Gastrocnemius medialis (tissue), 4 donors: ENCODE data around the gene TRIM24.

Source experiments
- CTCF ChIP-seq, 5 experiments: fragments of 450-650 bp in 3 of 5; fragments of 200-600 bp in 2 of 5; sonication (generic) in 2 of 5; IDR thresholded peaks in 4 of 5; conservative IDR thresholded peaks in 1 of 5; 1 replicate in 4 of 5; 2 replicates in 1 of 5; pipeline ENCODE4 v1.5.1; 2016 to 2019; ENCODE audit warnings: antibody characterized with exemption in 5 of 5, mild to moderate bottlenecking in 3 of 5, moderate library complexity in 3 of 5
- POLR2A ChIP-seq, 2 donors: fragments of 450-650 bp; IDR thresholded peaks; one replicate each; pipeline ENCODE4 v1.6.1; 2017; ENCODE audit warnings: antibody characterized with exemption in 2 of 2, mild to moderate bottlenecking in 2 of 2, moderate library complexity in 2 of 2

GRCh38 chr7:138514044-138514443 lies 54.0 kb downstream of the TRIM24 start:
- TF ChIP-seq CTCF (IDR thresholded peaks at IDR 0.05 in 4 of 5, conservative IDR thresholded peaks at IDR 0.05 in 1 of 5) (no peak), POLR2A (IDR thresholded peaks at IDR 0.05) (no peak)
